NCI-H1417 (cell line): ENCODE results near the gene TAMM41.
"Not testable (repeated sequence)": the region's sequence is repeated elsewhere in the genome, so short reads cannot be mapped to it uniquely, and the experiment has no call there.

Source experiments
- DNase-seq, 3 experiments: peaks; one replicate each; lab custom pipeline; 2025; lab: John Stamatoyannopoulos, UW

The TAMM41 gene, protein sequence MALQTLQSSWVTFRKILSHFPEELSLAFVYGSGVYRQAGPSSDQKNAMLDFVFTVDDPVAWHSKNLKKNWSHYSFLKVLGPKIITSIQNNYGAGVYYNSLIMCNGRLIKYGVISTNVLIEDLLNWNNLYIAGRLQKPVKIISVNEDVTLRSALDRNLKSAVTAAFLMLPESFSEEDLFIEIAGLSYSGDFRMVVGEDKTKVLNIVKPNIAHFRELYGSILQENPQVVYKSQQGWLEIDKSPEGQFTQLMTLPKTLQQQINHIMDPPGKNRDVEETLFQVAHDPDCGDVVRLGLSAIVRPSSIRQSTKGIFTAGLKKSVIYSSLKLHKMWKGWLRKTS

DNA sequence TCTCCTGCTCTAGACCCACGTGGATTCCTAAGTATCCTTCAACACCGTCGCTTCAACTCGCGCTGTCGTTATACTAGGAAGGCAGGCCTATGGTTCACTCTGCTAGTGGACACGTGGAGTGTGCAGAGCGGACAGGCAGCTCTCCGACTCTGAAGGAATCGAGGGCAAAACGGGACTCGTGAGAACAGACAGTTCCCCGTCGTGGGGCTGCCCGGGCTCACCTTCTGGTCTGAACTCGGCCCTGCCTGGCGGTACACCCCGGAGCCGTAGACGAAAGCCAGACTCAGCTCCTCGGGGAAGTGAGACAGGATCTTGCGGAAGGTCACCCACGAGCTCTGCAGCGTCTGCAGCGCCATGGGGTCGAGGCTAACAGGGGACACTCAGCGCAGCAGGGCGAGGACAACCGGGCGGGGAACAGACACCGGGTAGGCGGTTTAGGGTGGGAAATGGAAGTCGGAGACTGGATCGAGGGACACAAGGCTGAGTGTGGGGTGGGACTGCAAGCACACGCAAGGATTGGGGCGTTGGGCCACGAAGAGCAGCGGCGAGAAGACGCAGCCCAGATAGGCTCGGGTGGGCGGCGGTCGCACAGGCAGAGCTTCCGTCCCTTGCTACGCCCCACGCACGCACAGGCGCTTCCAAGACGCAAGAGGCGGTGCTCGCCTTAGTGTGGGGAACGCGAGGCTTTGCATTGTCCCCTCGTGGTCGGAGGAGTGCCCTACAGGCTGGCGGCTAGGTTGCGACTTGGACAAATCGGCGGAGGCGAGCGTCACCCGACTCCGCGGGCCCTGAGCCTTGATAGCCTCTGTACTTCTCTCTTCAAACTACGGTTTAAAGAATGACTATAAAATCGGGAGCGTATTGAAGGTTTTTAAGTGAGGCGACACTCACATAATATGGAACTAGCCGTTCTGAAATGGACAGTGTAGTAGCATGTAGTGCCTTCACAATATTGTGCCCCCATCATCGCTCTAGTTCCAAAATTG, at the start of gene TAMM41:
TAMM41 (minus strand) TSS at position 605 of the 986 bp plus-strand sequence; CDS start at position 356, 249 bp downstream.
- peak; percentile 78 to 89 (median 86) for DNase-seq

DNA sequence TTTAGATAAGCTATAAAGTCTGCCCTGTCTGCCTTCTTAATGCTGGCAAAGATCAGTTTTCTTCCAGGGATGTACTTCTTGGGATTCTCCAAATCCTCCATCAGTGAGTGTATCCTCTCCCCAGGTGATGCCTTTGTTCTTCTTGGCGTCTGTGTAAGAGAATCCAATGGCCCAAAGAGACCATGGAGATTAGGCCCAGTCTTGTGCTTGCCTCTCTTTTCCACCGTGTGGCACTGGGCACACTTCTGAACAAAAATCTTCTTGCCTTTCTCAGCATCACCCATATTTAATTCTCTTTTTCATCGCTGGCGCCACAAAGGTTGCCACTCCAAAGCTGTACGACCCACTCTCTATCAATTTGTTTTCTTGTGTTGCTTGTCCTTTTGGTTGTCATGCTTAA, 32.2 kb upstream of the TAMM41 start:
- DNase-seq = peak in 2 of 3 experiments; percentile 2 to 25

DNA sequence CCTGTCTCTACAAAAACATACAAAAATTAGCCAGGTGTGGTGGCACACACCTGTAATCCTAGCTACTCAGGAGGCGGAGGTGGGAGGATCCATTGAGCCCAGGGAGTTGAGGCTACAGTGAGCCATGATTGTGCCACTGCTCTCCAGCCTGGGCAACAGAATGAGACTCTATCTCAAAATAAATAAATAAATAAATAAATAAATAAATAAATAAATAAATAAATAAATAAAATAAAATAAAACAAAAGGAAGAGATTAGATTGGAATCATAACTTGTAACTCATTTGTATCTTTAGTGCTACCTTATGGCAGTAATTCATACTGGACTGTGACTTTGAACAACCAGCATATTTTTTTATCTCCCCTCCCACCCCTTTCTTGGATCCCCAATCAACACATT, 28.0 kb upstream of the TAMM41 start:
- not testable (repeated sequence) for DNase-seq

DNA sequence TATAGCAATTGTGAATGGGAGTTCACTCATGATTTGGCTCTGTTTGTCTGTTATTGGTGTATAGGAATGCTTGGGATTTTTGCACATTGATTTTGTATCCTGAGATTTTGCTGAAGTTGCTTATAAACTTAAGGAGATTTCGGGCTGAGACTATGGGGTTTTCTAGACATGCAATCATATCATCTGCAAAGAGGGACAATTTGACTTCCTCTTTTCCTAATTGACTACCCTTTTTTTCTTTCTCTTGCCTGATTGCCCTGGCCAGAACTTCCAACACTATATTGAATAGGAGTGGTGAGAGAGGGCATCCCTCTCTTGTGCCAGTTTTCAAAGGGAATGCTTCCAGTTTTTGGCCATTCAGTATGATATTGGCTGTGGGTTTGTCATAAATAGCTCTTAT, 17.1 kb upstream of the TAMM41 start:
- DNase-seq = not testable (repeated sequence)

DNA sequence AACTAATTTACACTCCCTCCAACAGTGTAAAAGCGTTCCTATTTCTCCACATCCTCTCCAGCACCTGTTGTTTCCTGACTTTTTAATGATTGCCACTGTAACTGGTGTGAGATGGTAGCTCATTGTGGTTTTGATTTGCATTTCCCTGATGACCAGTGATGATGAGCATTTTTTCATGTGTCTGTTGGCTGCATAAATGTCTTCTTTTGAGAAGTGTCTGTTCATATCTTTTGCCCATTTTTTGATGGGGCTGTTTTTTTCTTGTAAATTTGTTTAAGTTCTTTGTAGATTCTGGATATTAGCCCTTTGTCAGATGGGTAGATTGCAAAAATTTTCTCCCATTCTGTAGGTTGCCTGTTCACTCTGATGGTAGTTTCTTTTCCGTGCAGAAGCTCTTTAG, 15.9 kb upstream of the TAMM41 start:
- DNase-seq = not testable (repeated sequence)

DNA sequence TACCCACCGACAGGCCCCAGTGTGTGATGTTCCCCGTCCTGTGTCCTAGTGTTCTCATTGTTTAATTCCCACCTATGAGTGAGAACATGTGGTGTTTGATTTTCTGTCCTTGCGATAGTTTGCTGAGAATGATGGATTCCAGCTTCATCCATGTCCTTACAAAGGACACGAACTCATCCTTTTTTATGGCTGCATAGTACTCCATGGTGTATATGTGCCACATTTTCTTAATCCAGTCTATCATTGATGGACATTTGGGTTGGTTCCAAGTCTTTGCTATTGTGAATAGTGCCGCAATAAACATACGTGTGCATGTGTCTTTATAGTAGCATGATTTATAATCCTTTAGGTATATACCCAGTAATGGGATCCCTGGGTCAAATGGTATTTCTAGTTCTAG, 15.5 kb upstream of the TAMM41 start:
- DNase-seq = not testable (repeated sequence)

DNA sequence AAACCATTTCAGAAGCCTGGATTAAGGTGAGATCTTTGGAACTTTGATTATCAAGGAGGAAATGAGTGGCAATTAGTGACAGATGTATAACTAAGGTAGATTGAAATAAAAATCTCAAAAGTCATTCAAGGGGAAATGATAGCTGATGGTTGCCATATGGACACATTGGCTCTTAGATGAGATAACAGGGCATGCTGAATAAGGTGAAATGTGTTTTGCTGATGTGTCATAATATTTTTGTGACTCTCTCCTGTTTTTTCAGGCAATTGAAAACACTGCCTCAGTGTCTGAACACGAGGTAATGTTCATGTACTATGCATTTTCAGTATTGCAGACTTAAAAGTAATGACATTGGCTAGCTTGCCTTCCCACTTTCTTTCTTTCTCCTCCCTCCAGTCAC, 13.5 kb upstream of the TAMM41 start:
- not testable (repeated sequence) for DNase-seq

DNA sequence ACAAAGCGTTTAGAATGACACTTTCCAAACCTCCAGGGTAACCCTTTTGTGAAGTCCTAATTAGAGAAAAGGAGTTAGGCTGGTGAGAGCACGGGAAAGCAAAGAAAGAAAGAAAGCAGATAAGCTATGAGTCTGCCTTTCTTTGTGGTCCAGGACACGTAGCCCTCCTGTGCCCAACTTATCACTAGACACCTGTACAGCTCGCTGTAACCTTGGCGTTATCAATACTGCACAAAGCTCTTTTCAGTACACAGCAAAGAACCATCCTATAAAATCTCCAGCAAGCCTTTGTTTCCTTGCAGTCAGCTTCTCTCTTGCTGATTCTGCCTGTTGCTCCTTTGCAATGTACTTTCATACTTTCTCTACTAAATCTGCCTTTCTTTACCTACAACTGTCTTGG, 6.8 kb upstream of the TAMM41 start:
- no peak for DNase-seq

DNA sequence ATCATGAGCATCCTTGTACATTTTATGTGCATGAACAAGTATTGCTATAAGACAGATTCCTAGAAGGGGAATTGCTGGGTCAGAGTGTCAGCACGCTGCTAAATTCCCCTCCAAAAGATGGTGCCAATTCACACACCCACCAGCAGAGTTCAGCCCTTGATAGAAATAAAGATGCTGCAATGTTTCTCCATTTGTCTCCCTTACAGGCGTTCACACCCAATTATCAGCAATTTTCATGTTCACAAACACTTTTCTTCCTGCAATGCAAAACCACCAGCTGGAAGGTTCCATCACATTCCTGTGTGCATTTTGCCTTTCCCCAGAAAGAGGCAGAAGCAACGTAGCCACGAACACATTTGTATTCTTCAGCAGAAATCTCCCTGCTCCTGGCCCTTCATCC, 3.3 kb upstream of the TAMM41 start:
- DNase-seq = peak in 1 of 3 experiments; percentile 21

DNA sequence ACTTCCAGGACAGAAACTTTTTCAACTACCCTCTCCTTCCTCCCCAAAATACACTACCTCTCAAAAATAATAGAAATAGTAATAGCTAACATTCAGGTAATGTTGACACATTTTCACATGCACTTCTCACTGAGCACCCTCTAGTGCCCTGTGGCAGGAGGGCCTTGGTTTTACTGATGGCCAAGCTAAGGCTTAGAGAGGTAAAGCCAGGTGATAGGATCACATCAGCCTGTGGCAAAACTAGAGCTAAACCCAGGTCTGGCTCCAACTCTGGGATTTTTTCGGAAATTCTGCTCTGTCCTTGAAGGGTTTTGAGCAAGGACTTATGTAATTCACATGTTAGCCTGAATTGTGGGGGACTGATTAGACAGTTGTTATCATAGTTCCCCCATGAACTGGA, 922 bp upstream of the TAMM41 start:
- DNase-seq = no peak

DNA sequence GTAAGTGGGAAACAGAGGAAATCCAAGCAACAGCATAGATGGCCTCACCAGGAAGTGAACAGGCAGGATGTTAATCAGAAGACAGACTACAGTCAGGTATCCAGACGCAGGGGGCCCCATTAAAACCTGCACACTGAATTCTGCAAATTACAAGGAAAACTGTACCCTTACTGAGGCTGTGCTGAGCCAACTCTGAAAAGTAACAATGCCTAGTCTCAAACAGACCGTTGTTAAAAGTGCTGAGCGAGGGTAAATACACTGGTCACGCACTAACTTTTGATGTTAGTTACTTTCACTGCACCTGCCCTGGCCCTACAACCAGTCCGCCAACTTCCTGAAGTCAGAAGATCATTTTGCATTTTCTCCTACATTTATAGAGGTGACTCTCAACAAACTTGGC, 1.0 kb downstream of the TAMM41 start:
- DNase-seq = no peak

DNA sequence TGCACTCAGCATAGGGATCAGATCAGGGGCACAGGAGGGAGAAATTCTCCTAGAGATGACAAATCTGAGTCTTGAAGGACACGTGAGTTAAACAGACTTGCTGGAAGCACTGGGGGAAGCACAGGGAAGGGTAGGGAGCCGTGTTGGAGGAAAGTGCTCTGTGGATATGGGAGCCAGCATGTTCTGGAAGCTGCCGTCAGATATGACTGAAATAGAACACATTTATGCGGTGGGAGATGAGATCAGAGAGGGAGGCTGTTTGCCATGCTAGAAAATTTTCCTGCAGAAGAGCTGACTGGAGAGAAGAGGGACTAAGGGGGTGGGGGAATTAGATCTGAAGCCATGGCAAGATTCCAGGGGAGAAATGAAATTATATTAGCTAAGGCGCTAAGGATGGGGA, 1.8 kb downstream of the TAMM41 start:
- no peak for DNase-seq

DNA sequence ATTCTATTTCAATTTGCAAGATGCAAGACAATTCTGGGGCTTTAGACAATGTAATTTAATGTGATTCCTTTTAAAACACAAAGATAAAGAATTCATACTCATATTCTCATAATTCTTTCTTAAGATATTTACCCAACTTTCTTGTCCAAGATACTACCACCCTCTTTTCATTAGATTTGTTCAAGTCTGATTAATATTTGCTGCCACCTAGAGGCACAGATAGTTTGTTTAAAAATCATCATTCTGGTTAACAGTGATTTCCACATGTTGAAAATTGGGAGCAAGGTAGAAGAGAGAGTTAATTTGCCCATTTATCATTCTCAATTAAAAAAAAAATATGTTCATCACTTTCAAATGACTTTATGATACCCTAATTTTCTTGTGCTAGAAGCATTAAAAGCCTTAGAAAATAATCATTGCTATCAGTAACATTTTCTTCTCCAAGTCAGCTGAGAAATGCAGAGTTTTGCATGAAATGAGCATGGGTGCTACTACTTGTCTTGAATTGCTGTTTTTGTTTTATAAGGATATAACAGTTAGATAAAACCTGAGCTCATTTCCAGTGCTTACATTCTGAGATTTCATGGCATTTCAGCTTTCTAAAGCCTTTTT, 11.6 kb downstream of the TAMM41 start:
- DNase-seq = peak in 1 of 3 experiments; percentile 30

DNA sequence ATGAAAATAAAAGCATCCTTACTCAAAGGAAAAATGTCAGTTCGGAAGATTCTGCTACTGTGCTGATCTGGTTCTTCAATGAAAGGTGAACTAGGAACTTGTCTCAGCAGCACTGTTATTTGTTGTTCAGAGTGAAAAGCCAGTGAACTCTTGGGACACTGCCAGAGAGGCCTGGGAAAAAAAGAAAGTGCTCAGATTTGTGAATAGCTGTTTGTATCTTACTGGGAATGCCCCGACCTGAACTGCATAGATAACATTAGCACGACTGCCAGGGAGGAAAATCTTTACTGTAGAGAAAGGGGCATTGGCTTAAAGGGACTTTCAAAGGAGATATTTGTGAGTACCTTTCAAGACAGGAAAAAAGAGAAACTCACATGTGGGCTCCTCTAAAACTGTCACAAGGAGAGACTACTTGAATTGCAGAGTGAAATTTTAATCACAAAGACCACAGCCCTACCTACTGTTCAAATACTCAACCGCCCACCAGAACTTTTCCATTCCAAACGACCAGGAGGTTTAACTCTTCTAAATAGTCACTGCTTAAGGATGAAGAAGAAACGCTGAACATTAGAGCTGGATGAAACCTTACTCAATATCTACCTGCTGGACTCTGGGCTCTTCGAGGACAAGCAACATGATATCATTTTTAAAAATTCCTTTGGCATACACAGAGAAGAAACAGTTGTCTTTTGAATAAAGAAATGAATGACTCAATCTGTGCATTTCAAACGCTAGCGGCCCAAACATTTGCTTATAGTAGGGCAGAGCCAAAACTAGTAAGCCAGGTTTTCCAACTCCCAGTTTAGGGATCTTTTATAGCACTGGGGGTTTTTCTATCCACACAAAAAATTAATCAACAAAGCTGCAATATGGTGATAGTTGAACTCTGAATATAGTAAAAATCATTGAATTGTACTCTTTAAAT, 13.4 kb downstream of the TAMM41 start:
- DNase-seq = no peak

DNA sequence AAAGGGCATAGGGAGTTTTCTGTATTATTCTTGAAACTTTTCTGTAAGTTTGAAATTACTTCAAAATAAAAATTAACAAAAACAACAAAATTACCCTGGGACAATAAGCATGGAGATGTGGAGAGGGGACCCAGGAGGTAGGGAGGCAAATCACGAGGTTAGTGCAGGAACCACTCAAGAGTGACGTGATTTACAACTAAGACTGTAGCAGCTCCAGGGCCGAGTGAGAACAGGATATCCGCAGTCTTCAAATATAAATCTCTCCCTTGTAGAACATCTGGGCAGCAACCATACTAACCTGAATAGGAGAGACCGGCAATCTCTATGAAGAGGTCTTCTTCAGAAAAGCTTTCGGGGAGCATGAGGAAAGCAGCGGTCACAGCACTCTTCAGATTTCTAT, 17.3 kb downstream of the TAMM41 start:
- no peak for DNase-seq

DNA sequence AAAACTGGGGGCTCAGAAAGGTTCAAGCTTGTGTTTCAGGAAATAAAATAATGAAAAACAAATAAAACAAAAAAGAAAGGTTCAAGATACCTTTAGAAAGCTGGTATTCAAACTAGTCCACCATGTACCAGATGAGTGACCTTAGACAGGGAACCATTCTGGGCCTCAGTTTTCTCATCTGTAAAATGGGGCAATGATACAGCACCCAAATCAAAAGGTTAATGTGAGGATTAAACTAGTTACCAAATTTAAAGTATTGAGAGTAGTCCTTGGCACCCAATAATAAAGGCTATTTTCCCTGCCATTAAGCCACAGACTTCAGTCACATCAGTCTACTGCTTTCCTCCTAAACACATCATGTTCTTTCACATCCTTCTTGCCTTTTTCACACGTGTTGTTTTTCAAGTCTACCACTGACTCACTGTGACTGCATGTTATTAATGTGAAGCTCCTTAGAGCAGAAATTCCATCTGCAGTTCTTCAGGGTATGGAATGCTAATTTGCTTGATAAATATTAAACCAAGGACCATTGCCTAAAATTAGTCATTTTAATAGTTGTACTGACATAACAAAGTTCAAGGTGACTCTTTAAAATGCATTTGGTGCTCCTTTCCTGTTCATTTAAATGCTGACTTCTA, 19.9 kb downstream of the TAMM41 start:
- DNase-seq = no peak

DNA sequence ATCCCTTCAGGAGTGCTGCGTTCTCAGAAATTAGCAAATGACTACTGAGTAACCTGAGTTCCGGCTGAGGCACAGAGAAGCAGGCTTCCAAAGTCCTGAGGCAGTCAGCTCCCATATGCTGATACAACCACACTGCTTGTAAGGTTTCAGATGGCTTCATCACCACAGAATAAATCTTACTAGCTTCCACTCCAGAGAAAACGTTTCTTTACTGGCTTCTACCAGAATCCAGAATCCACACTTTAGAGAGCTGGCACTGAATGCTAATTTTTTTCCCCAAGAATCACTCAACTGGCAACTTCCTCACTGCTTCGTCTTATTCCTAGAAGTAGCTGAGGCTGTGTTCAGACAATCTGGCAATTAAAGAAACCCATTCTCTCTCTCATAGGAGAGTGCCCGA, 21.4 kb downstream of the TAMM41 start:
- no peak for DNase-seq

DNA sequence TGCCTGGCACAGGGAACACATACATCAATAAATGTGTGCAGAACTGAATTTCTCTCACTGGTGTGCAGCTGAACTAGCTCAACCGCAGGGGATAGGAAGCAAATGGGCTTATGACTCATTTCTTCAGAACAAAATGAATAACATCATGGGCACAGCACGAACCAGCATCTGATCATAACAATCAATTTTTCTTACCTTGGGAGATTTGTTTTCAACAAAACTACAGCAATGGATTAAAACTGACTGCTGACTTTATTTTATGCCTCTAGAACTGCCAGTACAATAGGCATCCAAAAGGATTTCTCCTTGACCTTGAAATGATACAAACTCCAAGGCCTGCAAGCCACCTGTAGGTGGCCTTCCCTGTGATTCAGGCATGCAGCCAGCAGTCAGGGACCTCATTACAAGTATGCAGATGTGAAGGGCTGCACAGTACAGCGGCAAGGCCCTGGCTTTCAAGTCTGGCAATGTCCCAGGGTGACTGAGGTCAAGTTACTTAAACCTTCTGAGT, 26.1 kb downstream of the TAMM41 start:
- DNase-seq = no peak

DNA sequence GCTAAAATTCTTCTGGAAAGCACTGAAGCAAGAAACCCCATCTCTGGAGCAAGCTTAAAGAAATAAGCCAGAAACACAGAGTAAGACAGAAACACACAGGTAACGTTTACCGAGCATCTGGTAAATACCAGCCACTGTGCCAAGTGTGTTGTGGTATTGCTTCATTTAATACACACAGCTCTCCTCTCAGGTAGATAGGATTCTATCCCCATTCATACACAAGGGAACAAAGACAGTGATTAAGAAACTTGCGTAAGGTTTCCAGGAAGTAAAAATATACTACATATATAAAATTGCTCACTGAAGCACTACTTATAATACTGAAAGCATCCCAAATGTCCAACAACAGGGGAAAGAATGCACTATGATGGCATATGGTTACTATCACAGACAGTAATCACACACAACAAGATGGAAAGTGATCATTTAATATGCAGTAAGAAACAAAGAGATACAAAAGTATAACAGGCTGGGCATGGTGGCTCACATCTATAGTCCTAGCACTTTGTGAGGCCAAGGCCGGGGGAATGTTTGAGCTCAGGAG, 27.5 kb downstream of the TAMM41 start:
- no peak for DNase-seq

DNA sequence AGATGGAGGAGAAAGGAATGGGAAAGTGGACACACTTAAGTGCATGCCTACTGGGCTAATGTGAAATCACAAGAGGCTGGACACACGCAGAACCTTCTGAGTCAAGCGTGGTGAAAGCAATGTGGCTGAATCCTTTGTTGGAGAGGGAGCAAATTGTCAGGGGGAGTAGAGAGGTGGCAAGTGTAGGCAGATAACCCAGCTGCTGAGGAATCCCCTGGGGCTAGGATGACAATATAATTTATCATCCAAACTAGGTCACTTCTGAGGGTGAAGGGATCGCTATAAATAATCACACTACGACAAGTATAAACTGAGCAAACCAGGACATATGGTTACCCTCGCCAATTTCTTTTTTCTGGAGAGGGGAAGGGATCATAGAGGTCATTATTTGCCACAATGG, 28.7 kb downstream of the TAMM41 start:
- DNase-seq = peak; percentile 27 to 79 (median 34)
